ENCODE results near the gene ASAP2.
"Not testable (repeated sequence)": the region's sequence is repeated elsewhere in the genome, so short reads cannot be mapped to it uniquely, and the experiment has no call there.

The ASAP2 gene

GRCh38 chr2:9250091-9250490 lies 43.5 kb downstream of the ASAP2 start:
- in situ Hi-C loops (cut with HindIII; ENCODE audit: low sequenced_read_pairs): no loop called here

DNA sequence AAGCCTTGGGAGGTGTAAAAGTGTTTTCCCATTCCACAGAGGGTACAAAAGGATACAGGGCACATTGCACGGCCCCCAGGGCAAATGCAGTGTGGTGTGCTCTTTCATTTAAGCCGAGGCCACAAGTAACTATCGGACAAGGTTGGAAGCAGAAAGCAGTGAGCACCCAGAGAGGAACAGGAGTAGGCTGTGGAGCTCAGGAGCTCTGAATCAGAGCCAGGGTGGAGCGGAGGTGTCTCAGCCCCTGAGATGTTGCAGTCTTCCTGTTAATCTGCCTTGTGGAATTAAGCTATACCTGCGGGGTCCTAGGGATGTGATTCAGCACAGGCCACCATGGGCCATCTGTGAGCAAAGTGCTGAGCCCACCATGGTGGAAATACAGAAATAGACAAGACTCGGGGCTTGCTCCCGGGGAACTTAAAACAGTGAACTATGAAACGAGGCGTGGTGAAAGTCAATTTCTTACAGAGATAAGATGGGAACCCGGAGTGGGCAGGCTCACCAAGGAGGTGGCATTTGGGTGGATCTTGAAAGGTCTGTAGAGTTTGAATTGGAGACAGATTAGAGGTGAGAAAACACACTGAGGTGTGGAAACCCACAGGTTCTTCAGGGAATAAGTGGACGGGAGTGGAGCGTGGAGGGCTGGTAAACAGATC lies 44.0 kb downstream of the ASAP2 start:
- in situ Hi-C loops (cut with HindIII; ENCODE audit: low sequenced_read_pairs): no loop called here

DNA sequence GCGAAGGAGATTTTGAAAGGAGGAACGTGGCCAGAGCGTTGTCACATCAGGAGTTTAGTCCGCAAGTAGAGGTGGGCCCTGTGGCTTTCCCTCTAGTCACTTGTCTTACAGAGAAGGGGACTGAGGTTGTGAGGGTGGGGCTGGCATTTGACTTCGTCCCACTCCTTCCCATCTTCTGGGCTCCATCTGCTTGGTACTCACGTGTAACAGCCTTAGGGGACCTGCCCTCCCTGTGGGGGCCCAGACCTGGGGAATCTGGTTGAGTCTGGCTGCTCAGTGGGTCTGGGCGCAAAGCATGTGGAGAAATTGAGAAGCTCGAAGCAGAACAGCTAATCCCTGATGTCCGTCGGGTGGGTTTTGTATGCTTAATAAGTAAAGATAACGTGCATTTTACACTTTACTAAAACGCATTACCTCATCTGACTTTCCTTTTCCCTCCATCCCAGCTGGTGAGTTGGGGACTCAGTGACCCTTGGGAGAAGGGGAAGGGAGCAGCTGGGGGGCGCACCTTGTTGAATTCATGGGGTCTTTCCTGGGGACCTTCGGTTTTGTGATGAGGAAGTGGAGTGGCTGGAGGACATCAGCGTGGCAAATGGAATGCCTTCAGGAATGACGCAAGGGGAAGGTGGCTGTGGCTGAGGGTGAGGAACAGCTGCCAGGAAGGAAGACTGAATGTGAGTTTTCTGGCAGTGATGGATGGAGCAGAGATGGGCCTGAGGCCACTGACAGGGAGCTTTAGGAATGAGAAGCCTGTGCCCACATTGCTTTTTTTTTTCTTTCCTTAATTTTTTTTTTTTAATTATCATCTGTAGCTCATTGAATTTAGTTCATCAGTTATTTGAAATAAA lies 44.8 kb downstream of the ASAP2 start:
- in situ Hi-C loops (cut with HindIII; ENCODE audit: low sequenced_read_pairs): no loop called here

- in situ Hi-C loops (cut with HindIII; ENCODE audit: low sequenced_read_pairs): no loop called here
These were observed 45.4 kb downstream of the ASAP2 start for GRCh38 chr2:9252002-9252357.

GRCh38 chr2:9255416-9255815 lies 48.8 kb downstream of the ASAP2 start:
- in situ Hi-C loops (cut with HindIII; ENCODE audit: low sequenced_read_pairs): no loop called here

DNA sequence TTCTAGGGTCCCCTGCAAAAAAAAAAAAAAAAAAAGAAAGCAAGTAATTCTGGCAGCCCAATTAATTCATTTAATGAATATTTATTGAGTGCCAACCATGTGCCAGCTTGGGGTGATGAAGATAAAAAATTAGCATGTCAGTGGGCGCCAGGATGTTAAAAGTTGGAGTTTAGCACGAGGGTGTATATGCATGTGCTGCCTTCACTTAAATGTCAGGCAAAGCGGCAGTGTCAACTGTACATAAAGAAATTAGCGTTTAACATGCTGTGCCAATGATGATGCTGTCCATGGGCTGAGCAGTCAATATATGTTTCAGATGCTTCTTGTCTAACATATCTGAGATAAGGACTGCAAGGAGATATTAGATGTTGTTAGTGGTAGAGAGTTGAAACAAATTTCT lies 49.5 kb downstream of the ASAP2 start:
- in situ Hi-C loops (cut with HindIII; ENCODE audit: low sequenced_read_pairs): no loop called here

GRCh38 chr2:9256570-9257043 lies 50.0 kb downstream of the ASAP2 start:
- in situ Hi-C loops (cut with HindIII; ENCODE audit: low sequenced_read_pairs): no loop called here

GRCh38 chr2:9258501-9258900 lies 51.9 kb downstream of the ASAP2 start:
- in situ Hi-C loops (cut with HindIII; ENCODE audit: low sequenced_read_pairs): no loop called here

DNA sequence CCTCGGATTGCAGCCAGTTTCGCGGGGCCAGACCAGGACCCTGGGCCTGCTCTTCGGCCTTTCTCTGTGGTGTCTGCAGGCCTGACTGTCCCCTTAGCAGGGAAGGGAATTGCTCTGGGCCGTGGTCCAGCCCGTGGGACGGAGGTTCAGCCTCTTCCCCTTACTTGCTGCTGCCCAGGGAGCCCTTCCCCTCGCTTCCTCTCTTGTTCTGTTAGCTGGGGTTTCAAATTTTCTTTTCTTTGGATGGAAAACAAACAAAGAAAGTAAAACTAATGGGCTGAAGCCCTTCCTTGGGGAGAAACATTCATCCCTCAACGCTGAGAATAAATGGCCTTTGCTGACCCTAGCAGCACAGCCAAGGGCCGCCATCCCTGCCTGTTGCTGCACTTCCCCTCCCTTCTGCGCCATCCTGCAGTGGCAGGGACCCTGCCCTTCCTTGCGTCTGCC lies 52.4 kb downstream of the ASAP2 start:
- in situ Hi-C loops (cut with HindIII; ENCODE audit: low sequenced_read_pairs): no loop called here

DNA sequence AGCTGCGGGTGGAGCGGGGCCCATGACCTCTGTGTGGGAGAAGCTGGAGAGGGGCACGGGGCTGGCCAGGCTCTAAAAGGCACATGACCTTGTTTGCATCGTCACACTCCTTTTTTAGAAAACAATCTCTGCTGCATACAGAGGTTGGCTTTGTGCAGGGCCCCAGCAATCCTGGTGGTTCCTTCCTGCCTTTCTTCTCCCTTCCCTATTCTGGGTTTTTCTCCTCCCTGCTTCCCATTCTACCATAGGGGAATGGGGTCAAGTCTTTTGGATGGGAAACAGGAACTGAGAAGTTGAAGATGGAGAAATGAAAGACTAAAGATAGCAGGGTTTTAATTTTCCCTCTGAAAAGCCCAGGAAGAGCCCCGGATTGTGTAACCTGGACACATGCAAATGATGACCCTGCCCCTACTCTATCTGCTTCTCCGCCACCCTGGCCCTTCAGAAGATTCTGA lies 53.9 kb downstream of the ASAP2 start:
- in situ Hi-C loops (cut with HindIII; ENCODE audit: low sequenced_read_pairs): no loop called here

DNA sequence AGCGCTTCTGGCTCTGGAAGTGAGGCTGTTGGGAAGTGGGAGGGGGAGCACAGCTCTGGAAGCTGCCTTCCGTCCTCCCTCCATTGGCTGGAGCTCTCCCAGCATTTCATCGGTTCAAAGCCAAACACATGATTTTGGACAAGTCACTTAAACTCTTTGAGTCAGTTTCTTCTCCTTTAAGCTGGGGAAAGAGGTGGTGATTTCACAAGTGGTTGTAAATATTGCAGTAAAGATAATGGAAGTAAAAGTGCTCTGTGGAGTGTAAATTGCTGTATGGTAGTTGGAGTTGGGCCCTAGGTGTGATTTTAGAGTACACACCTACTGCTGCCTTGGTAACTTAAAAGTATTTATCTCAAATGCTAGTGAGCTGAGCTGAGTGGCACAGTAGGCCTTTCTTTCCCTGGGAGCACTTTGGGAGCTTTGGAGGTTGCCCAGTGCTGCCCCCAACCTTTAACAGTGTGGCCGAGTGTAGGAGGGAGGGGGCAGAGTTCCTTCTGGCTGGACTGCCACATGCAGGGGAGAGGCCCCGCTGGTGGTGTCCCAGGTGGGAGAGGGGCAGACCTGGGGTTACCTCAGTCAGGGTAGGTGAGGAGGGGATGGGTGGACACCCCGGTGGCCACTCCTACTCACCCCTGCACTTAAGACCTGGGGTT lies 54.7 kb downstream of the ASAP2 start:
- in situ Hi-C loops (cut with HindIII; ENCODE audit: low sequenced_read_pairs): no loop called here

GRCh38 chr2:9262671-9263171 lies 56.1 kb downstream of the ASAP2 start:
- in situ Hi-C loops (cut with HindIII; ENCODE audit: low sequenced_read_pairs): no loop called here

- in situ Hi-C loops (cut with HindIII; ENCODE audit: low sequenced_read_pairs): no loop called here
These were observed 56.8 kb downstream of the ASAP2 start for GRCh38 chr2:9263428-9263827.

GRCh38 chr2:9264301-9264700 lies 57.7 kb downstream of the ASAP2 start:
- in situ Hi-C loops (cut with HindIII; ENCODE audit: low sequenced_read_pairs): no loop called here

- in situ Hi-C loops (cut with HindIII; ENCODE audit: low sequenced_read_pairs): no loop called here
These were observed 60.1 kb downstream of the ASAP2 start for GRCh38 chr2:9266711-9267110.

DNA sequence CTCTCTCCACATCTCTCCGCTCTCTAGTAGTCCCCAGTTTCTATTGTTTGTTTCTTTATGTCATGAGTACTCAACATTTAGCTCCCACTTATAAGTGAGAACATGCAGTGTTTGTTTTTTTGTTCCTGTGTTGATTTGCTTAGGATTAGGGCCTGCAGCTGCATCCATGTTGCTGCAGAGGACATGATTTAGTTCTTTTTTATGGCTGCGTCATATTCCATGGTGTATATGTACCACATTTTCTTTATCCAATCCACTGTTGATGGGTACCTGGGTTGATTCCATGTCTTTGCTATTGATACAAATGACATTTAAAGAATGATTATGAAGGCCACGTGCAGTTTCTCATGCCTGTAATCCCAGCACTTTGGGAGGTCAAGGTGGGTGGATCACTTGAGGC lies 60.7 kb downstream of the ASAP2 start:
- in situ Hi-C loops (cut with HindIII; ENCODE audit: low sequenced_read_pairs): not testable (repeated sequence)

DNA sequence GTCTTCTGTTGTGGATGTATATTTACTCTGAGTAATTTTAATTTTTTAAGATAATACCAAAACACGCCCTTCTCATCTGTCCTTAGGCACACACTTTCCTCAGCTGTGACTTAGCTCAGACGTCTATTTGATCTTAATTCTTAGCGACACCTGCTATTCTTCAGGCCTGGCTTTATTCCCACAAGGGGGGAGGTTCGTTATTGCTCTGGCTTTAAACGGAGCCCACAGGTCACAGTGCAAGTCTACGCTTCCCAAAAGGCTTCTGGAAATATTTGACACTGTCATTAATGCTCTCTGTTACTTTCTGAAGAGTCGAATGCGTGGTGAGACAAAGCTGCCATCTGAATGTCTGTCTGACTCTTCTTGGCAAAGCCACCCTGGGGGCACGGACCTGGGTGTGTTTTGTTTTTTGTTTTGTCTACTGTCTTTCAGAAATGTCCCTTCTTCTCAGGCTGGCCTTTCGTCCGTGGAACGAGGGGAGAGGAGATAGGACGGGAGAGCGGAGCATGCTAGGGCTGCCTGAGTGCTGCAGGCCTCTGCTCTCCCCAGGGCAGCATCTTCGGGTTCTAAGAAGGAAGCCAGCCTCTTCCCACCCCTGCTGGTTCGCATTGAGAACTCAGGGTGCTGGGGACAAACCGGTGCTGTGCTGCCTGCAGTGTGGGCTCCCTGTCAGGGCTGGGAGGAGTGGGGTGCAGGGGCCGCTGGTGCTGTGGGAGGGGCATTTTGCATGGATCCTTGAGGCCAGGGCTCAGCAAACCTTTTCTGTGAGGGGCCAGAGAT lies 61.9 kb downstream of the ASAP2 start:
- in situ Hi-C loops (cut with HindIII; ENCODE audit: low sequenced_read_pairs): no loop called here

GRCh38 chr2:9269295-9269694 lies 62.7 kb downstream of the ASAP2 start:
- in situ Hi-C loops (cut with HindIII; ENCODE audit: low sequenced_read_pairs): no loop called here

DNA sequence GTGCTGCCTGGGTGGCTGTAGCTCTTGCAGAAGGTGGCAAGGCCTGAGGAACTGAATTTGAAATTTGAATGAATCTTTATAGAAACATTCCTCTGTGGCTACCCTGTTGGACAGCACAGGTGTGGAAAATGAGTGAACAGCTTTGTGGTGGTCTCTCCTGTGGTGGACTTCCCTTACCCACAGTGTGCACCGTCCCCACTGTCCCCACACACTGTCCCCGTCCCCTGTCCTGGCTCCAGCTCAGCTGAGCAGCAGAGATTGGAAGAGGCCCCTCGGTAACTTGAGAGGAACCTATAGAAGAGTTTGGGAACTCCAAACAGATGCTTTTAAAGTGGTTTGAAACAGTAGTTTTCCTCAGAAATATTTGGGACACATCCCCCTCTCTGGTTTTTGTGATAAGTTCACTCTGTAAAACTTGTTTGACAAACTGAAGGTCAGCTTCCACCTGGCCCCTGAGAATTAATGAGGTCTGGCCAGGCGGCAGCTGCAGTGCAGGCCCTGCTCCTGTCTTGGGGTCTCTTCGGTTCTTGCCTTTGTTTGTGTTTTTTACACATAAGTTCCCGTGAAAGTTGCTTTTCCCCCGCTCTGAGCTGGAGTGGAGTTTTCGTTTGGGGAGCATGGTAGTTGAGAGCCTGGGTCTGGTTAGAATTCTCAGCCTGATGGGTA lies 63.2 kb downstream of the ASAP2 start:
- in situ Hi-C loops (cut with HindIII; ENCODE audit: low sequenced_read_pairs): no loop called here

DNA sequence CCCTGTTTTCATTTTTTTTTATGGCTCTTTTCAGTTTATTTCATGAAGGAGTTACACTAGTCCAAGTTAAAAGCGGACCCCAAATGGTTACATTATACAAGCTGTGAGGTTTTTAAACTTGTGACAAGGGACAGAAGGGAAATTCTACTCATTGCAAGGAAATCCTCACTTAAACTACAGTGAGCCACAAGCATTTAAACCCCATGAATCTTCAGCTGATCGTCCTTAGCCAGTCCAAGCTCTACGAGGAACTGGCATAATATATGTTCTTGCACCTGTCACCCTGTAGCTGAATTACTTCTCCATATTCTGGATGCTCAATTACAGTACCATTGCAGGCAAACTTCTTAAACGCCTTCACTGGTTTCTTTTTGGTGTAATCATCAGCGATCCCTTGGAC lies 64.5 kb downstream of the ASAP2 start:
- in situ Hi-C loops (cut with HindIII; ENCODE audit: low sequenced_read_pairs): no loop called here
